Stimulated activated CD4-positive, alpha-beta T cell treated with anti-CD3 and anti-CD28 coated beads, TNF-alpha, amount 100 ng/mL, for 48 hours (primary cell): ENCODE results near the gene GABRB1.

Source experiments
- DNase-seq, 3 donors: peaks; one replicate each; pipeline ENCODE4 v3.0.0-alpha.2; 2020; ENCODE audit warnings: low read depth in 3 of 3

Gene GABRB1

GRCh38 chr4:47049347-47049746 lies 18.0 kb downstream of the GABRB1 start:
- DNase-seq: no peak

DNA sequence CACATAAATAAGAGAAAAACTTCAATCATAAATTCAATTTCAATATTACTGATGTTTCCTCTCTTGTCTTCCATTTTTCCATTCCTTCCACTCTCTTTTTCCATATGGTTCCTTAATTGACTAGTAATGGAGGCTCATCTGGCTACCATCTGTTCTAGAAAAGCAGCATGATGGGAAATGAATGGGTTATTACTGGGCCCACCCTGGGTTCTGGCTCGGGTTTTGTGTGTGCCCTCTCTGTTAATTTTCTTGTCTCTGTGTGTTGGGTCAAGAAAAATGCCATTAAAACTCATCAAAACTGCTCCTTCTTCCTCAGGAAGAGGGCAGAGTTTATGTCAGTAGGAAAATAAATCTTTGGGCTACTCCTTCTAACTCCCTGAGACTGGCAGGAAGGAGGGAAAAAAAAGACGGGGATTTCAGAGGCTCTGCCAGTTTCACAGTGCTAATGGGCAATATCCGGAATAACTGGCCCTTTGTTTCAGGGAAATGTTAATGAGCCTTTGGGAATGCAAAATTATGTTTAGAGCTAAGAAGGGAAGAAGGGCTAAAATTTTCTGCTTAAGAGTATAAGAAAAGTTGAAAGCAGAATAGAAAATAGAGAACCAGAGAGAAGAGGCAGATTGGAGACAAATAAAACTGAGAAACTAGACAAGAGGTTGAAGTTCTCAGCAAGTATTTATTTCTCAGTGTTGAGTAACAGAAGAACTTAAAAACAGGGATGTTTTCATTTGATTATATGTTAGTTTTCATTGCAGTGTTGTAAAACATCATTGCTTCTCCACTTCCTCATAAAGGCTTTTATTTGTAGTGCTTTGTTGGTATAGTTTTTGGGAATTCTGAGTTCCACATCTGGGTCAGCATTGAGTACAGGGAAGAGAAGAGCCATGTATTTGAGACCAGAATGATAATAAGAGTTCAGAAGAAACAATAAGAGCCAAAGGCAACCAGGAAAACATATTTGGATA lies 19.7 kb downstream of the GABRB1 start:
- no peak for DNase-seq

GRCh38 chr4:47053485-47053884 lies 22.1 kb downstream of the GABRB1 start:
- DNase-seq: no peak

DNA sequence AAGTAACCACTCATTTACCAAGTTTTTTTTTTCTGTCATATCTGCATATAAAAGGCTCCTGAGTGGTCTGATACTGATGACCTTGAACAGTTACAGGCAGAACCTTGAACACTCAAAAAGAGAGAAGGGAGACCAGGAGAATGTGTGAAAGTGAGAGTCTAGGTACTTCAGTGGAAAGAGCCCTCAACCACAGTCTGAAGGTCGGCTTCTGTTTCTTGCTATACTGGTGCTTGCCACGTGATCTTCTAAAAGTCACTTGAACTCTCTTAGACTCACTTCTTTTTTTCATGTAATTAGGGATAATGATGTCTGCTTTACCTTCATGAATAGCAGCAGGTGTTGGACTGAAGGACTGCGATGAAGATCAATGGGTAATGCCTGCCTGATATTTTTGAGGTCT lies 22.8 kb downstream of the GABRB1 start:
- no peak for DNase-seq

GRCh38 chr4:47057991-47058390 lies 26.6 kb downstream of the GABRB1 start:
- DNase-seq: no peak

- no peak for DNase-seq
Measured at GRCh38 chr4:47060561-47060960, 29.2 kb downstream of the GABRB1 start.

GRCh38 chr4:47061435-47061834 lies 30.1 kb downstream of the GABRB1 start:
- no peak for DNase-seq

- DNase-seq: no peak
Measured at GRCh38 chr4:47065051-47065481, 33.7 kb downstream of the GABRB1 start.

GRCh38 chr4:47068986-47069385 lies 37.6 kb downstream of the GABRB1 start:
- no peak for DNase-seq

DNA sequence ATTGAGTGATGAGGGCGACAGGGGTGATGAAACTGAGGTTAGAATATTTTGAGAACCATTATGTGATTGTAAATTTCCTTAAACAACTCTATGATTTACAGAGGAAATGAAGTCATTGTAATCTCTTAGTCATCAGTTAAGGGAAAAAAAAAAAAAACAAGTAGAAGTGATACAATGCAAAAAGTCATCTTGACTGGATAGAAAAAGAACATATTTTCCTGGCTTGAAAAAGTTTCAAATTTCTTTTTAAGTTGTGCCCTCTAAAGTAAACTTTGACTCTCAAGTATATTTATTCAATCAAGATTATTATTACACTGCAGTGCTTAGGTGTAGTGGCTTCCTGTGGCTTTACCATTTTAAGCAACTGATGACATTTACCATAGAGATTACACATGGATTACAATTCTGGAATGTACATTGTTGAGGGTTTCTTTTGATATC lies 40.6 kb downstream of the GABRB1 start:
- DNase-seq: no peak

- DNase-seq: no peak
Measured at GRCh38 chr4:47073647-47074046, 42.3 kb downstream of the GABRB1 start.

DNA sequence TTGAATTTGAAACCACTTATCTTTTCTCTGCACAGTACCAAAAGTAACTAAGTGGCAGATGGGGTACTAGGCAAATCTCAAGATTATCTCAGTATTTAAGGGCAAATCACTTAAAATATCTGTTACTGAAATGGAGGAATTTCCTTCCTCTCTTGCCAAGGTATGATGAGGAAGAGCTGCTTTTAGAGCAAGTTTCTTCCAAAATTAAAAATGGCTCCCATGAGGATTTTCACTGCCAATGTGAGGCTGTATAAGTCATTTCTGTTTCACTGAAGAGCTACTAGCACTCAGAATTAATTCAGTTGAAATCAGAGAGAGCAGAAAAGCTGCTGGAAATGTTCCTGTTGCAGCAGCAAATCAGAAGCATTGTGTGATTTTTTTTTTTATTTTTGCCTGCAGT lies 43.4 kb downstream of the GABRB1 start:
- DNase-seq: no peak

DNA sequence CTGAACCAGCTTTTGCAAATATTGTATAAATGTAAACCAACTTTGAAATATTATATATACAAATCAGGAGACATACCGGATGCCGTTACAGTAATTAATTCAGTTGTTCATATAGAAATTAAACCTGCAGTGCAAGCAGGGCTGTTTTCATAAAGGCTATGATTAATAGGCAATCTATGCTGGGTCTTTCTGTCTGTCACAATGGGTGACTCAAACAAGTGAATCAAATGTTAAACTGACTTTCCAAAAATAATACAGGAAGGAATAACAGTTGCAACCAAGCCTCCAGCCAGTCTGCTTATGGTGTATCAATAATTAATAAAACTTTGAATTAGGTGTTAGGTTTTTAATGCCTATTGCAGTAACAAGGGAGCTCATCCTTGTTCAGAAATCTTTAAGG lies 43.9 kb downstream of the GABRB1 start:
- DNase-seq: no peak

DNA sequence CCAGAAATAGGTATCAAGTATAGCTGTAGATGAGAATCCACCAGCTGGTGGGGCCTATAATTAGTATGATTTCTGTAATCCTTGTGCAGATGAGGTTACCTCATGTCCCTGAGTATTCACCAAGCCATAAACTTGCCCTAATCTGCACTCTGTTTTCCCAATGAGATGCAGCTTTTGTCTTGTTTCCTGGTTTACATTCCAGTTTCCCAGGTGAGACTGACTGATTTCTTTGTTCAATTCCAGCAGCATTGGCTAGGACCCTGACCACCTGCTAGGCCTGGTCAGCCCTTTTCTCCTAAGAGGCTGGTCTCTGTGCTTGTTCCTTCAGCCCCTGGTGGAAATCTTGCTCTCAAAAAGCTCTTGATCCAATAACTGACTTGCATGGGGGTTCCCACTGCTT lies 44.6 kb downstream of the GABRB1 start:
- no peak for DNase-seq

DNA sequence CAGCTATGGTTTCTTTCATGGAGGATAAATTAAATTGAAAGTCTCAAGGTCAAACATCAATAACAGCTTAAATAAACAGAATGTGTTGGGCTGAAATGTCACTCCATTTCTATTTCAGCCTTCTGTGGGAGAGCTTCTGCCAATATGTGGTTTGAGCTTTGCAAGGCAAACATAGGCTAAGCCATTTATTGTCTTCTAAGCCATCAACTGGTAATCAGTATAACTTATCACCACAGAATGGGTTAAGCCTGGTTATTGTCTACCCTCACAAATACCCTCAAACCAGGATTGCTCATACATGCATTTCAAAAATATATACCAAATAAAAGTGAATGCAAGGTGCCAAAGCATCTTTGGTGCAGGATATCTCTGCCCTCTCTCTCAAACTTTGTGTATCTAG lies 52.7 kb downstream of the GABRB1 start:
- DNase-seq: no peak

DNA sequence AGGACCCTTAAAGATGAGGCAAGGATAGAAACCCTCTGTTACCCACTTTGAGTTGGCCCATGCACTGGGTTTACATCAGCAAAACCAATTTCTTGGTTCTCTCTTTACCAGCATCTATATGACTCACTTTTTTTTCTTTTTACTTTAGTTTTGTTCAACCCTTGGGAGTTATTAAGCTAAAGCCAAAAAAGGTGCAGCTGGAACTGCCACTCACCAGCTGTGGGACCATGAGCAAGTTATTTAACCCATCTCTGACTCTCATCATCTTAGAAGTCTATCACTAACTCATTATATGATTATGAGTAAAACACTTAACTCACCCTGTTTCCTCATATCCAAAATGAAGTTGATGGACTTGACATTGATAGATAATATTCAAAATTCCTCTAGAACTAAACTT lies 53.4 kb downstream of the GABRB1 start:
- DNase-seq: no peak

DNA sequence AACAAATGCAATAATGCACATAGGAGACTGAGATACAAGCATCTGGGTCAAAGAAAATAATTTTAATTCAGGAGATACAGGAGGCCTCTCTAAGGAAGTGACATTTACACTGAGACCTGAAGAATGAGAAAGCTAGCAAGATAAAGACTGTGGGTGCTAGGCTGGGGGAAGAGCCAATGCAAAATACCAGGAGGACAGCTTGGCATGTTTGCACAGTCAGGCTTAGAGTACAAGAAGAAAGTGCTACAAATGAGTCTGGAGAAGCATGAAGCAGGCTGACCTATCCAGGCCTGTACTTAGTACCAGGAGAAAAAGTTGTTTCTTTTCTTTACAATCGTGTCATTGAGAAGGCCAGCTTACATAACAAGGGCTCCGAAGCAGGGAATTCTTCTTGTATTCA lies 56.9 kb downstream of the GABRB1 start:
- DNase-seq: no peak

DNA sequence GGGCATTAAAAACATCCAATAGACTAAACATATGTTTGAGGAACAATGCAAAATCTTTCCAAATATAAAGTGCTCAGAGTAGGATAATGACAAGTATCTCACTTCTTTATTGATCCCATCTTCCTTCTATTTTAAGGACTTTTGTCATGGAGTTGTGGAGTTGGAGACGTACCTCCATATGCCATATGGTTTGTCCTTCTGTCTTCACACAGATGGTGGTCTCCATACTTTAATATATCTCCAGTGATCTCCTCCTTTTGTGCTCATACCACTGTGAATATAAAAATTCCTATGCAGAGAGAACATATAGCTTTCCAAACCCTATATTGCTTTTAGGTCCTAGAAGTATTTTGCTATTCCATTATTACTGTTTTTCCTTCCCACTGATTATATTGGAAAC lies 64.5 kb downstream of the GABRB1 start:
- no peak for DNase-seq

DNA sequence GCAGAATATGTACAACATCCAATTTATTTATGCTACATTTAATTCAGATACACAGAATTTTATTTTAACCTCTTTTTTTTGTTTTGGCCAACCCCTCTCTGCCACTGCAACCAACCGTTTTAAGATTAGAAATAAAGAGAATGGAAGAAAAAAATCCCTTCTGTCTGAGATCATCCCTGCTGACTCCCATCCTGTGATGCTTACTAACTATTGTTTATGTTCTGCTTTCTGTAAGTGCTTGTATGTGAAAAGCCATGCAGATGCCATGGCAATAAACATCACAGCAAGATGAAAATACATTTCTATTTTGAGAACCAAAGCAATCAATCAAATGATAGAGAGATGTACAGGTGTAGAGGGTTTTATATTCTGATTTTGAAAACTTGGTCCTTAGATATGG lies 70.1 kb downstream of the GABRB1 start:
- no peak for DNase-seq

GRCh38 chr4:47104986-47105385 lies 73.6 kb downstream of the GABRB1 start:
- DNase-seq: no peak

DNA sequence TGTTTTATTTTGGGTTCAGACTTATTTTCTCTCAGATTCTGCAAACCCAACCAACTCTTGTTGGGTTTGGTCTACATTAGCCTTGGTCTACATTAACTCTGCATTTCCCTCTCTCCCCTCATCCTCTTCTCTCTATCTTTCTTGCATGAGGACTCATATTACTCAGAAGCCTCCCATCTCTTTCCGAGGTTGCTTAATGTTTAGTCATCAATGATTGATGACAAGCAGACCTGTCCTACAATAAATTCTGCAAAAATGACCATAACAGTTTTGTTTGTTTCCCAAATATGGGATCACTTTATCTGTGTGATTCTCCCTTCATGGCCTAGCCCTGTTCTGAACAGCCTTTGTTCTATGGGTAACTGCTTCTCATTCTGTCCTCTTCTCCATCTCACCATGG lies 75.2 kb downstream of the GABRB1 start:
- no peak for DNase-seq

GRCh38 chr4:47109379-47109778 lies 78.0 kb downstream of the GABRB1 start:
- no peak for DNase-seq

- DNase-seq: no peak
Measured at GRCh38 chr4:47110546-47111132, 79.3 kb downstream of the GABRB1 start.
